Progenitor cell of endocrine pancreas (in vitro differentiated cells): ENCODE data around the gene MYO1A. TPM values are rescaled to one million over a fixed set of nuclear protein-coding genes. Genes with fewer than 3 reads are reported as not detected.
"Not testable (repeated sequence)": the region's sequence is repeated elsewhere in the genome, so short reads cannot be mapped to it uniquely, and the experiment has no call there.

Experiments used
- DNase-seq: peaks from one replicate; pipeline ENCODE4 v3.0.0; 2021; ENCODE audit warnings: low spot score; ENCODE audit not compliant: unreplicated experiment
- H3K27ac Mint-ChIP-seq: 2 replicates; pipeline ENCODE4 v1.8.0; 2021; ENCODE audit warnings: mild to moderate bottlenecking, moderate library complexity, mixed read lengths
- H3K27me3 Mint-ChIP-seq: 2 replicates; pipeline ENCODE4 v1.8.0; 2021; ENCODE audit warnings: mixed read lengths
- H3K36me3 Mint-ChIP-seq: 2 replicates; pipeline ENCODE4 v1.8.0; 2022; ENCODE audit warnings: mixed read lengths; ENCODE audit not compliant: insufficient read depth
- H3K4me1 Mint-ChIP-seq: 2 replicates; pipeline ENCODE4 v1.8.0; 2021; ENCODE audit warnings: low read depth, mixed read lengths
- H3K4me3 Mint-ChIP-seq: 2 replicates; pipeline ENCODE4 v1.8.0; 2021; ENCODE audit warnings: low read depth, mild to moderate bottlenecking, moderate library complexity, mixed read lengths
- H3K9me3 Mint-ChIP-seq: 2 replicates; pipeline ENCODE4 v1.8.0; 2021; ENCODE audit warnings: low read depth, mixed read lengths
- CTCF ChIP-seq: fragments of 200-600 bp; sonication (generic); IDR thresholded peaks from one replicate; pipeline ENCODE4 v1.5.0; 2021; ENCODE audit warnings: antibody characterized with exemption, mild to moderate bottlenecking; ENCODE audit not compliant: unreplicated experiment
- total RNA-seq: library from RNA; stranded (reverse); gene quantifications from 2 replicates; pipeline ENCODE4 v1.2.1, GENCODE V29; 2021

The MYO1A gene
- total RNA-seq, 1 donor from 2014 or later = 1.2 TPM

DNA sequence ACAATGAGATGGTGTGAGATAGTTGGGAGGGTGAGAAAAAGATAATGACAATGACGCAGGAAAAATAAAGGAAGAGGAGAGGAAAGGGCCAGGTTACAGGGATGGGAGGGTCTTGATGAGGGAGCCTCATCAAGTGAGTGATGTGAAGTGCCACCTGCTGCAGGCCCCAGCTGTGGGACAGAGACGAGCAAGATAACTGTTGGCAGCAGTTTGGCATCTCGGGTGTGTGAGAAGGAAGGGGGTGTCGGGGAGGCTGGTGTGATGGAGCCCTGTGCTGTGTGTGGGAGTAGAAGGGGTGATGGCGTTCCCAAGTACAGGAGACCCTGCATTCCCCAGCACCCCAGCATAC, 22.1 kb downstream of the MYO1A start:
- TF ChIP-seq CTCF = no peak
- Mint-ChIP-seq H3K36me3 (no peaks in the 10 kb centered on the region), H3K9me3 (no peaks in the 10 kb centered on the region), H3K27ac (no peak overlapping the region), H3K4me3 (no peak overlapping the region), H3K4me1 (peaks cover 6% of the 10 kb centered on the region), H3K27me3 (peaks cover 21% of the 10 kb centered on the region)
- no peak for DNase-seq

DNA sequence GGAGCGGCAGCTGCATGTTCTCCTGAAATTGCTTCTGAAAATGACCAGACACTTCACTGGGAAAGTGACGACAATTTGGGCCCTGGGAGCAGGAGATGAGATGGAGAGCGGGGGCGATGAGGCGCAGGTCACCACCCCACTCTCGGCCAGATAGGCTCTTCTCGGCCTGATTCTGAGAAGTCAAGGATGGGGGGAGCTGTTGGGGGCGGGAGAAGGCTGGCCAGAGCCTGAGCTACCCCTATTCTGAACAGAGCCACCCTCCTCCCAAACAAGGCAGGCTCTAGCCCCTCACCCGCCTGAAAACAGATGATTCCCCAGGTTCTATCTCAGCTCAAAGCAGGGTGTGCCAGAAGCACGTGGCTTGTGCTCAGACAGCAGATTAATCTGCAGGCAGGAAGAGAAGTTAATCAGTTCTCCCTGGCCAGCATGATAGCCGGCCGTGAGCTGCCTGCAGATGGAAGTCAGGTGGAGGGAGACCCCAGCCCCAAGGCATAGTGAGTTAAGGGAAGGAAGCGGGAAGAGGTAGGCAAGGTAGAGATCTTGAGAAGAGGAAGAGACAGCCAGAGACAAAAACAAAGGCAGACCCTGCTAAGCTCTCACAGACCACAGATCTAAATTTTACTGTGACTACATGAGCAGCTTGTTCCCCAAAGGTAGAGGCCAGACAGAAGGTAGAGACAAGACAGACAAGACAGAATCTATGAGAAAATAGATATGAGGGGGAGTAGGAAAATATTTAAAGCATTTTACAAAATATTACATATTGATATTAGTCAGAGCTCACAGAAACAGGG, 22.7 kb downstream of the MYO1A start:
- H3K4me3 Mint-ChIP-seq = no peak overlapping the region
- H3K36me3 Mint-ChIP-seq = no peaks in the 10 kb centered on the region
- no peak for DNase-seq
- no peak overlapping the region for H3K27ac Mint-ChIP-seq
- H3K9me3 Mint-ChIP-seq = no peaks in the 10 kb centered on the region
- peaks cover 21% of the 10 kb centered on the region for H3K27me3 Mint-ChIP-seq
- no peak for TF ChIP-seq CTCF
- H3K4me1 Mint-ChIP-seq = peaks cover 6% of the 10 kb centered on the region

GRCh38 chr12:57025196-57025595, 24.7 kb downstream of the MYO1A start:
- DNase-seq = no peak
- Mint-ChIP-seq H3K27me3 (peaks cover 21% of the 10 kb centered on the region), H3K4me1 (peaks cover 5% of the 10 kb centered on the region), H3K4me3 (no peak overlapping the region), H3K9me3 (no peaks in the 10 kb centered on the region), H3K27ac (no peak overlapping the region), H3K36me3 (no peaks in the 10 kb centered on the region)
- no peak for TF ChIP-seq CTCF

- not testable (repeated sequence) for H3K27ac Mint-ChIP-seq
Observed at GRCh38 chr12:57022324-57022723, 27.6 kb downstream of the MYO1A start.

DNA sequence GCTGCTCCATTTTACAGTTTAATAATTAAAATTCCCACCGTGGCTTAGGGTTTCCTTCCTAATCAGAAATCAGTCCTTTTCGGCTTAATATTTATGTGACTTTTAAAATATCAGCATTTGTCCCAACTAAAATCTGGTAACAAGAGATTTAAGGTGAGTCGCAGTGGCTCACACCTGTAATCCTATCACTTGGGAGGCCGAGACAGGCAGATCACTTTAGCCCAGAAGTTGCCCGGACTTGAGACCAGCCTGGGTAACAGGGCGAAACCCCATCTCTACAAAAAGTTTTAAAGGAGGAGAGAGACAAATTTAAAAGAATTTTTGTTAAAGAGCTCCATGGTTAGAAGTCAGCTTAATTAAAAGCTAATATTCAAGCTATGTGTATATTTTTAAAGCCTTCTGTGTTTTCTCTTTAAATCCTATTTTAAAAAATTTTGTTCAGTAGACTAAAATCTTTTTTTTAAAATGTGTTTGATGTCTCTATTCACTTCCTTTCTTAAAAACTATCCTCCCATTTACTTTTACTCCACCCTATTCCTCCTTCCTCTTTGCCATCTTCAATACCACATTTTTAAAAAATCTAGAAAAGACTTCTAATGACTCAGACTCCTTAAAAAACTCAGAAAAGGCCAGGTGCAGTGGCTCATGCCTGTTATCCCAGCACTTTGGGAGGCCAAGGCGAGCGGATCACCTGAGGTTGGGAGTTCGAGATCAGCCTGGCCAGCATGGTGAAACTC, 29.8 kb downstream of the MYO1A start:
- Mint-ChIP-seq H3K4me1 (peaks cover 7% of the 10 kb centered on the region), H3K36me3 (no peaks in the 10 kb centered on the region), H3K27ac (no peak overlapping the region), H3K4me3 (no peak overlapping the region), H3K9me3 (no peaks in the 10 kb centered on the region), H3K27me3 (peaks cover 5% of the 10 kb centered on the region)
- no peak for DNase-seq
- no peak for TF ChIP-seq CTCF

More at GRCh38 chr12:57022324-57022723, 27.6 kb downstream of the MYO1A start:
- H3K4me3 Mint-ChIP-seq, H3K9me3 Mint-ChIP-seq, H3K36me3 Mint-ChIP-seq, DNase-seq: not testable (repeated sequence)
- Mint-ChIP-seq H3K27me3 (peaks cover 15% of the 10 kb centered on the region), H3K4me1 (peaks cover 10% of the 10 kb centered on the region)
